Raji (cell line): Measurements from ENCODE around the gene COL5A1.

Experiments used
- POLR2A ChIP-seq: IDR thresholded peaks from 2 replicates; pipeline ENCODE4 v1.6.1; 2011; ENCODE audit warnings: low read depth, low read length, control low read depth; ENCODE audit not compliant: insufficient read depth

The COL5A1 gene

DNA sequence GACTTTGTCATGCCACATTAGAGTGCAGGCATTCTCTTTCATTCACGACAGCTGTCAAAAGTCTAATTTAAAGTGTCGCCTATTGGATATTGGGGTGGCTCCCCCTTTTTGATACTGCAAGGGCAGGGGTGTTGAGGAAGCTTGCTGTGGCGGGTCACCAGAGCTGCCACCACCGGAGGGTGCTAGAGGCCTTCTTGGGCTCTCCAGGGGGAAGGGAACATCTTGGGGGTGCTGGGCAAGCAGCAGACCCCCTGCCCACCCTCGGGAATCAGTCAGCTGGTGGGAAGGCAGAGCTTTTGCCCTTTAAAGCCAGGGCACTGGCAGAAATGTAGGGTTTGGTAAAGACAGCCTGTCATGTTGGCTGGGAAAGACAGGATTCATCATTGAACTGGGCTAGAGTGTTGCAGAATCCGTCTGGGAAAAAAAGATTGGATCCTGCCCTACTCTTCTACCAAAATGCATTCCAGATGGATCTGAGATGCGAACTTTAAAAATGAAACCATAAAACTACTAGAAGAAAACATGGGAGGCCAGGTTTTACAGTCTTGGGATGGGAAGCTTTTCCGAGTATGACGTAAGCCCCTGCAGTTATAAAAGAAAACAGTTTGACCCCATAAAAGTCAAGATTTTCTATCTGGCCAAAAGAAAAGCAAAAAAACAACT, 22.3 kb downstream of the COL5A1 start:
- TF ChIP-seq POLR2A: no peak

DNA sequence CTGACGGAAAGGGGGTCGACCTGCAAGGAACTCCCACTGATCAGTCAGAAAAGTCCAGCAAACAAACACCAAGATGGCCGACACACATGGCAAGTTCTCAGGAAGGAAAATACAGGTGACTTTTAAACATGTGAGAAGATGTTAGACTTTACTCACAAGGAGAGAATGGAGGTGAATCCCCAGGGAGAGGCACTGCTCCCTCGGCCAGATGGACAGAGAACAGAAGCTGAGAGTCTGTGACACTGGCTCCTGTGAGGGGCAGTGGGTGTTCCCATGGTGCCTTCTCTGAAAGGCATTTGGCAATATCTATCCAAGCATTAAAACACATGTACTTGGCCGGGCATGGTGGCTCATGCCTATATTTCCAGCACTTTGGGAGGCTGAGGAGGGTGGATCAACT, 22.8 kb downstream of the COL5A1 start:
- TF ChIP-seq POLR2A: no peak

DNA sequence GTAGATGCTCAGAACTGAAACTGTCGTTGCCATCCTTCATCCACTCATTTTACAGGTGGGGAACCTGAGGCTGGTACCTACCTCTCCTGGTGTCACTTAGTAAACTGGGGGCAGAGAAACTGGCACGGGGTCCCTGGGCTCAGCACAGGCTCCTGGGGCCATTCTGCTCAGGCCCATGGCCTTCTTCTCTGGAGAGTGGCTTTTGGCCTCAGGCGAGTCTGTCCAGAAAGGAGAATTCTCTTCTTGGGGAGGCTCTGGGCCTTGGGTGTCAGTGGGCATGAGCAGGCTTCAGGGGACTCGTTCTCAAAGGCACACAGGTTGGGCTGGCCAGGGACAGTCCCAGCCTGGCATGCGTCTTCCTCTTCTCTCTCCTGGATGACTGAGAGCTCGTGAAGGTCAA, 24.6 kb downstream of the COL5A1 start:
- no peak for TF ChIP-seq POLR2A

DNA sequence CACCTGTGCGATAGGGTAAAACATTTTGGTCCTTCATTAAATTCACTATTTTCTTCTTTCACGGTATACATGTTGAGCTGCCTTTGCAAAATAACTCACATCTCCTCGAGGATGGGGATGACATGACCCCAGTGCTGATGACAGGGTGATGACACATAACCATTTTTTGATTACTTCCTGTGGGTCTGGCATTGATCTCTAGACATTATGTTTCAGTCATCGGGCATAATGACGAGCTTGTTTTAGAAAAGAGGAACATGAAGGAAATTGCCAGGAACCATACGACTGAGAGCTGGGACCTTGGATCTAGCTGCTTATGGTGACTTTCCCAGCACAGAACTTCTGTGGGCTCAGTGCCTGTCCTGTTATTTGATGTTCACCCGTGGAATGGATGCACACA, 25.2 kb downstream of the COL5A1 start:
- TF ChIP-seq POLR2A: no peak

DNA sequence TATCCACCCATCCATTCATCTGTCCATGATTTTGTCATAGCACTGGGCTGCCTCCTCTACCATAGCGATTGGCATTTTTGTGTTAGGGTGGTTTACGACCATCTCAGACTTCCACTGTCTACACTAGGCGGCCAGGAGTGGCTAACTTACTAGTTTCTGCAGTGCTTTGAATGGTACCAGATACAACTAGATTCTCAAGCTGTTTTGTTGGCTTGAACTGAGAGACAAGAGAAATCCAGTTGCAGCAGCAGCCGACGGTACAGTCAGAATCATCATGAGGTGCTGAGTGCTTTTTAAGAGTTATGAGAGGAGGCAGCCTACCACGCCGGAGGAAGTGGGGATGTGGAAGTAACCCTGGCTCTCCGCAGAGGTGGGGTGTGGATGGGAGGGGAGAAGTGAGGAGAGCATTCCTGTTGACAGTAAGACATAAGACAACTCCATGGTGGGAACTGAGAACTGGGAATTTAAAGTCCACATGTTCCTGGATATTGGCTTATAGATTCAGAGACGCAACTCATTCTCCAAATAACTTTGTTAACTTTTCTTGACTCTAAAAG, 27.9 kb downstream of the COL5A1 start:
- TF ChIP-seq POLR2A: no peak

DNA sequence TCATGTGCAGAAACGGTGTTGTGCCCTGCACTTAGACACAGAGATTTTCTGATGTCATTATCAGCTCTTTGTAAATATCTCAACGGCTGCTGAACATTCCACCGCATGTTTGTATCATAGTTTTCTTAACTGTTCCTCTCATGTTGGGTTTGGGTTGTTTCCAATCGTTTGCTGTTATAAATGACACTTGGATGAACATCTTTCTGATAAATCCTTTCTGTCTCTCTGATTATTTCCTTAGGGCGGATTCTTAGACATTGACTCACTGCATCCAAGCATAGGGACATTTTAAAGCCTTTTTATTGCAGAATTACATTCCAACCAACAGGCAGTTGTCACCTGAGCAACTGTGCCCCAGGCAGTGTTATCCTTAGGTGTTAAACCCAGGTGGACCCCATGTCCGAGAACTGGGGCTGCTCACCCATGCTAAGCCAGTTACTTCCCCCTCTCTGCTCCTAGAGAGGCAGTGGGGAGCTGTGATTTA, 28.5 kb downstream of the COL5A1 start:
- no peak for TF ChIP-seq POLR2A

DNA sequence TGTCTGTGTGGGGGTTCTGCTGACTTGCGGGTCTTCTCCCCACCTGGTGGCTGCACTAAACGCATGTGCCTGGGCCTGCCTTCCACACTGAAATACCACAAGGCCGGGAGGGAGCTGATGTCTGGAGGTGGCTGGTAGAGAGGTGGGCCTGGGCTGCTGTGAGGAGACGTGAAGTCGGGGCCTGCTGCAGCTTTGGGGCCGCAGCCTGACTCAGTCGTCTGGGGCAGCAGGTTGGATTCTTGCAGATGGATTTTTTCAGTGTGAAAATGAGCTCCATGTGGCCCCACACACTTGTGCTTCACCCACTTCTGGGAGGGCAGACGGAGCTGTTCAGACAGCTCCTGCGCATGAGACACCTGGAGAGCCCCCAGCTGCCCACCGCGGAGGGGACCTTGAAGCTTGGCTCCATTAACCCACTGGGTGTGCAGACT, 29.3 kb downstream of the COL5A1 start:
- TF ChIP-seq POLR2A: no peak

DNA sequence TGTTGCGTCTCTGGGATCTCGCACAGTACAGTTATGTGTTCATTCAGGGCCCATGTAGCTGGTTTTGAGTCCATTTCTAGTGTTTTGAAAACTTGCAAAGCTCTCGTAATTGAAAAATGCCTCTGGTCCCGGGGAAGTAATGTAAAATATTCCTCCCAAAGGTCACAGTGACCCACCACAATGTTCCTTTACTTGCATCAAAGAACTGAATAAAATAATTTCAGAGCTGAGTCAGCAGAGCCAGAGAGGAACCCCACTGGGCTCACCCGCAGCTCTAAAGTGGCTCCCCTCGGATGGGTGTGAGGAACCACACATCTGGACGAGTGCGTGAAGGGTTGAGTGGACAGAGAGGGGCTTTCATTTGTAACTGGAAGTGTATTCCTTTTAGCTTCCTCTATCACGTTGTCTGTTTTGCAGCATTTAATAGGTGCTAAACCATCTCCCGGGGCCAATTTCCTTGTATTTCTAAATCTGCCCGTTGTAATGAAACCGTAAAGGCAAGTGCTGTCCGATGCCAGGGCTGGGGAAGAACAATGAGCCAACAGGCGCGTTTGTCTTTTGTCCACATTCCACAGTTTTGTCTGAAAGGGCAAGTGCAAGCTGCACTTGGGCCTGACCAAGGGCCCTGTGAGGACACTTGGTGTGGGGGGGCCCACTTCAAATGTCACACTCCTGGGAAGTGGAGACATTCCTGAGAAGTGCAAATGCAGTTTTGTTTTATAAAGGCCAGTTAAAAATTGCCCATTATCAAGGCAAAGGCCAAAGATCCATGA, 29.9 kb downstream of the COL5A1 start:
- TF ChIP-seq POLR2A: no peak

DNA sequence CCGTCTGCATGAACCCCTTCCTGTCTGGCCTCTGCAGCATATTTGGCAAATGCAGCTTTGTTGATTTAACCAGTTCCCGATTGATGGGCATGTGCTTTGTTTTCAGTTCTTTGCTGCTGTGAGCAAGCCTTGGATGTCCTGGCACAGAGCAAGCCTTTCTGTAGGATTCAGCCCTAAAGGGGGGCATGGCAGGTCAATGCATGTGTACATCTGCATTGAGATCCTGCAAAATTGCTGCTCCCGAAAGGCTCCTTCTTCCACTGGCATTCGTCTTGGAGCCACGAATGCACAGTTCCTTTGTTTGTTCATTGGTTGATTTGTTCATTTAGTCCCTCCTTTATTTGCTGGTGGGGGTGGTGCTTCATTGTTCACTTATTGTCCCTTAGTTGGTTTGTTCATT, 34.8 kb downstream of the COL5A1 start:
- TF ChIP-seq POLR2A: no peak

DNA sequence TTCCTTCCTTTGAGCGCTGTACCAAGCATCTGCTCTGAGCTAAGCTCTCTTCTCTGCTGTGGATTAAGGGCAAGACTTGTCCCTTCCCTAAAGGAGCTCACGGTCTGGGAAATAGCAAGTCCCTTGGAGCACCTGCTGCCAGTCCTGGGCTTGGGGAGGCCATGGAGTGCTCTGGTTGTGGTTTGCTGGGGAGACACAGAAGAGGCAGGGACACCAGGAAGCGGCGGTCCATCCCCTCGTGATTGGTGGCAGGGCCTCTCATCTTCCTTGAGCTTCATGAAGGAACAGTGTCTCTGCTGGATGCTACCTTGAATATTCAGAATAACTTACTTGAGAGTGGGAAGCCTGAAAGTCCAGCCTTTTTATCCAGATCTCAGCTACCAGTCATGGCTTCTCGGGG, 35.3 kb downstream of the COL5A1 start:
- TF ChIP-seq POLR2A: no peak

DNA sequence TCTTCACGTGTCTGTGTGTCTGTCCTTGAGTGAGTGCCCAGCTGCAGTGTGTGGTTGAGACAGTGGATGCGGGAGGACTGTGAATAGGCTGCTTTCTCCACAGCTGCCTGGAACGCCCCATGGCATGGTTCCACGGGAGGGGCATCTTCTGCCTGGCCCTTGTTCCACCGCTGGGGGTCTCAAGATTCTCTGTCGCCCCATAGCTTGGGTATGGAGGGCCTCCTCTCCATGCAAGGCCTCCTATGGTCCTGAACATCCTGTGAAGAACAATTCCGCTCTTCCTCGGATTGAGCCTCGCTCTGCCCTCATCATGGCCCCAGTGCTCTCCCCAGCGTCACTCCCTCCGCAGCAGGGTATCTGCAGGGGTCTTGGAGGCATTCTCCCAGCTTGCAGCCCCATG, 36.1 kb downstream of the COL5A1 start:
- TF ChIP-seq POLR2A: no peak

DNA sequence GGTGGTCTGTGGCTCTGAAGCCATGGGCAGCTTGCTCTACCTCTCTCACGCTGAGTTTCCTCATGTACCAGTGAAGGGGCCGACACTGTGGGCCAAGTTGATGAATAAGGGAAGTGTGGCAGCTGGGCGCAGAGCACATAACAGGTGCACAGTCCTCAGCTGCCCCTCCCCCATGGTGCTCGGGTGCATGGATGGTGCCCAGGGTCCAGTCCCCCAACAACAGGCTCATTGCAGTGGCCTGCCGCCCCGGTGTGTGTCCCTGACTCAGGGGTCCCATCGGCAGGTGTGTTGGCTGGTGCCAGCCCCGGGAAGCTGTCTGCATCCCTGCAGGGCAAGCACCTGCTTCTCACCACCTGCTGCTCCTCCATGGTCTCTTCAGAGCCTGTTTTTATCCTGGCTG, 36.6 kb downstream of the COL5A1 start:
- no peak for TF ChIP-seq POLR2A

DNA sequence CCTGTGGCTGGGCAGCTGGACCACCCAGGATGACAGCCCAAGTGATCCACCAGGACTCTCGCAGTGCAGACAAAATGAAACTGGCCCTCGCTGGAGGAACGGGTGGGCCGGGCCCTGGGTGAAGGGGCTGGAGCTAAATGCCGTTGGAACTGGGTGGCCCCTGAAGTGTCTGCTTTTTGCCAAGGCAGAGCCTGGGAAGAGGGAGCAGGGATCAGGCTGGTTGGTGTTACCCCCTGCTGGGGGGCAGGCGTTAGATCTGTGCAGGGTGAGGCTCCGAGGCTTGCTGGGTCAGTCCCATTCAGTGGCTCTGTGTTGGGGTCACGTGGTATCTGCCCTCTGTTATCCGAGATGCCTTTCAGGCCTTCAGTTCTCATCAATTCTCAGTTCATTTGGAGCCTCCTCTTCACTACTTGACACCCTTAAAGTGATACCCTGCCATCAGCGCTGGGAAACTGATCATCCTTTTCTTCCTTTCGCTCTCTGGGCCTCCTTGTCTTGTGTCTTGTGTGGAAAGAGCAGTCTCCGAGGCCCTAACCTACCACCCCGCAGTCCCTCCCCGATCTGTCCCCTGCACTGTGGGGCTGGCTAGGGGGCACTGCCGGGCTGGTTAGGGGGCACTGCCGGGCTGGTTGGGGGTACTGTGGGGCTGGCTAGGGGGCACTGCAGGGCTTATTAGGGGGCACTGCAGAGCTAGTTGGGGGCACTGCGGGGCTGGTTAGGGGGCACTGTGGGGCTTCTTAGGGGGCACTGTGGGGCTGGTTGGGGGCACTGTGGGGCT, 37.3 kb downstream of the COL5A1 start:
- no peak for TF ChIP-seq POLR2A

DNA sequence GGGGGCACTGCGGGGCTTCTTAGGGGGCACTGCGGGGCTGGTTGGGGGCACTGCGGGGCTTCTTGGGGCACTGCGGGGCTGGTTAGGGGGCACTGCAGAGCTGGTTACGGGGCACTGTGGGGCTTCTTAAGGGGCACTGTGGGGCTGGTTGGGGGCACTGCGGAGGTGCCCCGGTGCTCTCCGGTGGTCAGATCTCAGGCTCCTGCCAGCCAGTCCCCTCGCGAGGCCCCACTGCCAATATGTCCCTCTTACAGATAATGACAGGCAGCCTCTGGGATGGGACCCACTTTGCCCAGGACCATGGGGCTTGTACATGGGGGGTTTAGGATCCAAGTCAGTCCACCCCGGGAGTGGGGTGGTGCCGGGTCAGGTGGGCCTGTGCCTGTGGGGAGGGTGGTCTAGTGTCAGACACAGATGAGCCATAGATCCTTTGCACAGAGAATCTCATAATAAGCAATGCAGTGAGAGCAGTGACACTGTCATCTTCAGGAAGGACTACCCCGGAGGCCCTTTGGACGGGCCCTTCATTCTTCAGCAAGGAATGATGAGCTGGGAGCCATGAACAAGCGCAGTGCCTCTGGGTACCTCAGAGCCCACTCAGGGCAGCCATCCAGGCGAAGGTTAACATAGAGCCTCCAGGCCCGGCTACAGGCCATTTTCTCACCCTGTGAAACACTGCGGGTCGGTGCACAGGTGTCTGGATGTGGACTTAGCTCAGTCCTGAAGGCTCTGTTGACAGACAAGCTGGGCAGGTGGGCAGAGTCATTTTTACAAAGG, 38.2 kb downstream of the COL5A1 start:
- TF ChIP-seq POLR2A: no peak
